GM18511 (cell line): ENCODE results near the gene APOLD1.
"Not testable (repeated sequence)": the region's sequence is repeated elsewhere in the genome, so short reads cannot be mapped to it uniquely, and the experiment has no call there.

Source experiments
- ATAC-seq: cut with Tn5 transposase; IDR thresholded peaks from one replicate; pipeline ENCODE4 v1.9.1; 2021; ENCODE audit warnings: mild to moderate bottlenecking, moderate library complexity; ENCODE audit not compliant: unreplicated experiment

The APOLD1 gene

GRCh38 chr12:12837025-12837812, 51.8 kb downstream of the APOLD1 start:
- no peak for ATAC-seq

- ATAC-seq = no peak
Measured at GRCh38 chr12:12837813-12838153, 52.3 kb downstream of the APOLD1 start.

- ATAC-seq = no peak
Measured at GRCh38 chr12:12839003-12839395, 53.5 kb downstream of the APOLD1 start.

- ATAC-seq = not testable (repeated sequence)
Measured at GRCh38 chr12:12839439-12839838, 54.0 kb downstream of the APOLD1 start.

GRCh38 chr12:12839873-12840579, 54.6 kb downstream of the APOLD1 start:
- ATAC-seq = no peak

- no peak for ATAC-seq
Measured at GRCh38 chr12:12840580-12840899, 55.1 kb downstream of the APOLD1 start.
